HG02870 (cell line): ENCODE data around the gene VDAC1.
A peak's percentile ranks its signal among the peaks of the same experiment; 100 is the strongest.
"Not testable (repeated sequence)": the region's sequence is repeated elsewhere in the genome, so short reads cannot be mapped to it uniquely, and the experiment has no call there.

Source experiments
- ATAC-seq: cut with Tn5 transposase; IDR thresholded peaks from one replicate; pipeline ENCODE4 v1.9.1; 2021; ENCODE audit warnings: mild to moderate bottlenecking, moderate library complexity; ENCODE audit not compliant: unreplicated experiment

Gene VDAC1

GRCh38 chr5:133944263-133945185 lies 60.3 kb downstream of the VDAC1 start:
- ATAC-seq: no peak

- no peak for ATAC-seq
Measured at GRCh38 chr5:133943475-133943817, 61.3 kb downstream of the VDAC1 start.

GRCh38 chr5:133942614-133943474 lies 61.9 kb downstream of the VDAC1 start:
- ATAC-seq: no peak

GRCh38 chr5:133941456-133942196 lies 63.1 kb downstream of the VDAC1 start:
- no peak for ATAC-seq

- no peak for ATAC-seq
Measured at GRCh38 chr5:133939668-133940067, 65.1 kb downstream of the VDAC1 start.

GRCh38 chr5:133938929-133939328 lies 65.8 kb downstream of the VDAC1 start:
- ATAC-seq: peak; percentile 69

GRCh38 chr5:133938039-133938821 lies 66.5 kb downstream of the VDAC1 start:
- no peak for ATAC-seq

GRCh38 chr5:133937628-133938027 lies 67.1 kb downstream of the VDAC1 start:
- ATAC-seq: not testable (repeated sequence)

GRCh38 chr5:133936651-133937015 lies 68.1 kb downstream of the VDAC1 start:
- no peak for ATAC-seq

GRCh38 chr5:133935991-133936650 lies 68.7 kb downstream of the VDAC1 start:
- not testable (repeated sequence) for ATAC-seq

GRCh38 chr5:133935667-133935940 lies 69.2 kb downstream of the VDAC1 start:
- no peak for ATAC-seq

GRCh38 chr5:133934822-133935666 lies 69.7 kb downstream of the VDAC1 start:
- ATAC-seq: no peak

GRCh38 chr5:133934311-133934710 lies 70.5 kb downstream of the VDAC1 start:
- no peak for ATAC-seq

GRCh38 chr5:133933670-133934295 lies 71.0 kb downstream of the VDAC1 start:
- ATAC-seq: no peak

- no peak for ATAC-seq
Measured at GRCh38 chr5:133933169-133933509, 71.6 kb downstream of the VDAC1 start.

GRCh38 chr5:133932441-133933168 lies 72.2 kb downstream of the VDAC1 start:
- ATAC-seq: no peak

GRCh38 chr5:133931546-133931945 lies 73.2 kb downstream of the VDAC1 start:
- ATAC-seq: no peak

- ATAC-seq: no peak
Measured at GRCh38 chr5:133930813-133931090, 74.0 kb downstream of the VDAC1 start.
